Muscle of back (tissue), 11 donors: ENCODE results near the gene ATRX. TPM values are rescaled to one million over a fixed set of nuclear protein-coding genes. Genes with fewer than 3 reads are reported as not detected.
"Not testable (repeated sequence)": the region's sequence is repeated elsewhere in the genome, so short reads cannot be mapped to it uniquely, and the experiment has no call there.

Experiments
- DNase-seq, 3 donors: peaks; one replicate each; pipeline versions ENCODE4 v3.0.0 to v3.0.0-alpha.2; 2013
- polyA plus RNA-seq, 10 donors: library from polyadenylated mRNA; unstranded; fragments of 120-200 nt; gene quantifications; one replicate each; pipeline ENCODE4 v1.2.1, GENCODE V29; 2013; ENCODE audit not compliant: insufficient read length in 10 of 10

ATRX gene
- polyA plus RNA-seq, 10 donors, result 43.1 to 68.3 (median 54.7) TPM

- DNase-seq, result no peak
These were observed 283.0 kb downstream of the ATRX start for GRCh38 chrX:77502951-77503525.

GRCh38 chrX:77500164-77500563, 285.9 kb downstream of the ATRX start:
- not testable (repeated sequence) for DNase-seq

GRCh38 chrX:77493677-77494553, 292.1 kb downstream of the ATRX start:
- DNase-seq, result peak in 1 of 3 donors; percentile 53

GRCh38 chrX:77484045-77484444, 302.0 kb downstream of the ATRX start:
- DNase-seq, result no peak

GRCh38 chrX:77455437-77455836, 330.6 kb downstream of the ATRX start:
- DNase-seq, result no peak

Other genes starting within 250 kb of the ATRX start
- 10 to 100 TPM; 37.2 to 49.6 (median 45.0) TPM for gene MAGT1, start 109.2 kb upstream of the ATRX start, polyA plus RNA-seq
- 100 to 1,000 TPM; 231 to 299 (median 268) TPM for gene COX7B, start 113.3 kb upstream of the ATRX start, polyA plus RNA-seq
- 1 to 10 TPM; 7.5 to 10.0 (median 8.7) TPM for gene ATP7A, start 124.5 kb upstream of the ATRX start, polyA plus RNA-seq
- under 1 TPM in 1 of 10 donors, not detected in 9; 0.41 TPM for gene PGAM4, start 183.4 kb upstream of the ATRX start, polyA plus RNA-seq